ENCODE measurements around the gene WNK1.

Gene WNK1

GRCh38 chr12:865614-866013, 113.2 kb downstream of the WNK1 start:
- H3K36me3 Mint-ChIP-seq, result peaks cover 21 to 36% of the 10 kb centered on the region in 2 donors
- DNase-seq, result no peak
- no peaks in the 10 kb centered on the region for H3K9me3 Mint-ChIP-seq
- no peak overlapping the region for H3K4me3 Mint-ChIP-seq
- no peaks in the 10 kb centered on the region for H3K27me3 Mint-ChIP-seq
- ATAC-seq (replicated peaks), result no peak
- peaks cover 0 to 2% of the 10 kb centered on the region in 2 donors for H3K4me1 Mint-ChIP-seq
- H3K27ac Mint-ChIP-seq, result no peak overlapping the region

- Mint-ChIP-seq H3K4me1 (peaks cover 0 to 2% of the 10 kb centered on the region in 2 donors), H3K36me3 (peaks cover 13 to 26% of the 10 kb centered on the region in 2 donors), H3K27ac (peak overlapping the region; percentile 75), H3K4me3 (no peak overlapping the region), H3K27me3 (no peaks in the 10 kb centered on the region), H3K9me3 (no peaks in the 10 kb centered on the region)
- ATAC-seq (replicated peaks) (no peak), DNase-seq (no peak)
Measured at GRCh38 chr12:867905-868304, 115.5 kb downstream of the WNK1 start.

- no peak overlapping the region for H3K27ac Mint-ChIP-seq
- peaks cover 0 to 2% of the 10 kb centered on the region in 2 donors for H3K4me1 Mint-ChIP-seq
- H3K36me3 Mint-ChIP-seq, result peaks cover 15 to 26% of the 10 kb centered on the region in 2 donors
- H3K4me3 Mint-ChIP-seq, result no peak overlapping the region
- ATAC-seq (replicated peaks) (no peak), DNase-seq (no peak)
- no peaks in the 10 kb centered on the region for H3K27me3 Mint-ChIP-seq
- H3K9me3 Mint-ChIP-seq, result no peaks in the 10 kb centered on the region
Measured at GRCh38 chr12:868722-869121, 116.3 kb downstream of the WNK1 start.

GRCh38 chr12:870378-870777, 118.0 kb downstream of the WNK1 start:
- DNase-seq, result no peak
- H3K36me3 Mint-ChIP-seq, result peaks cover 14 to 25% of the 10 kb centered on the region in 2 donors
- no peaks in the 10 kb centered on the region for H3K27me3 Mint-ChIP-seq
- no peaks in the 10 kb centered on the region for H3K4me1 Mint-ChIP-seq
- no peak overlapping the region for H3K27ac Mint-ChIP-seq
- no peak for ATAC-seq (replicated peaks)
- H3K4me3 Mint-ChIP-seq, result no peak overlapping the region
- no peaks in the 10 kb centered on the region for H3K9me3 Mint-ChIP-seq

GRCh38 chr12:873954-874353, 121.6 kb downstream of the WNK1 start:
- Mint-ChIP-seq H3K27ac (no peak overlapping the region), H3K9me3 (no peaks in the 10 kb centered on the region), H3K36me3 (peaks cover 11 to 18% of the 10 kb centered on the region in 2 donors), H3K4me1 (no peaks in the 10 kb centered on the region), H3K27me3 (no peaks in the 10 kb centered on the region), H3K4me3 (no peak overlapping the region)
- DNase-seq (no peak), ATAC-seq (replicated peaks) (no peak)

- peak overlapping the region; percentile 33 for H3K27ac Mint-ChIP-seq
Measured at GRCh38 chr12:879641-880040, 127.3 kb downstream of the WNK1 start.

GRCh38 chr12:880656-881055, 128.3 kb downstream of the WNK1 start:
- Mint-ChIP-seq H3K9me3 (no peaks in the 10 kb centered on the region), H3K4me3 (no peak overlapping the region), H3K36me3 (peaks cover 30 to 45% of the 10 kb centered on the region in 2 donors), H3K27ac (no peak overlapping the region), H3K4me1 (no peaks in the 10 kb centered on the region), H3K27me3 (no peaks in the 10 kb centered on the region)
- DNase-seq (no peak), ATAC-seq (replicated peaks) (no peak)

More at GRCh38 chr12:879641-880040, 127.3 kb downstream of the WNK1 start:
- DNase-seq, result no peak
- Mint-ChIP-seq H3K4me3 (no peak overlapping the region), H3K27me3 (no peaks in the 10 kb centered on the region), H3K36me3 (peaks cover 24 to 42% of the 10 kb centered on the region in 2 donors), H3K9me3 (no peaks in the 10 kb centered on the region), H3K4me1 (no peaks in the 10 kb centered on the region)
- ATAC-seq (replicated peaks), result no peak

- DNase-seq, result no peak
- Mint-ChIP-seq H3K9me3 (no peaks in the 10 kb centered on the region), H3K4me3 (no peak overlapping the region), H3K36me3 (peaks cover 35 to 48% of the 10 kb centered on the region in 2 donors), H3K27me3 (no peaks in the 10 kb centered on the region), H3K4me1 (no peaks in the 10 kb centered on the region), H3K27ac (no peak overlapping the region)
- no peak for ATAC-seq (replicated peaks)
Measured at GRCh38 chr12:884746-885414, 132.5 kb downstream of the WNK1 start.

GRCh38 chr12:885701-886100, 133.3 kb downstream of the WNK1 start:
- DNase-seq (no peak), ATAC-seq (replicated peaks) (no peak)
- no peaks in the 10 kb centered on the region for H3K4me1 Mint-ChIP-seq
- no peaks in the 10 kb centered on the region for H3K27me3 Mint-ChIP-seq
- H3K4me3 Mint-ChIP-seq, result no peak overlapping the region
- peaks cover 30 to 47% of the 10 kb centered on the region in 2 donors for H3K36me3 Mint-ChIP-seq
- H3K9me3 Mint-ChIP-seq, result no peaks in the 10 kb centered on the region
- no peak overlapping the region for H3K27ac Mint-ChIP-seq

- no peak overlapping the region for H3K4me3 Mint-ChIP-seq
- H3K27ac Mint-ChIP-seq, result no peak overlapping the region
- peaks cover 28 to 47% of the 10 kb centered on the region in 2 donors for H3K36me3 Mint-ChIP-seq
- ATAC-seq (replicated peaks), result no peak
- DNase-seq, result no peak
- H3K9me3 Mint-ChIP-seq, result no peaks in the 10 kb centered on the region
- H3K4me1 Mint-ChIP-seq, result no peaks in the 10 kb centered on the region
- H3K27me3 Mint-ChIP-seq, result no peaks in the 10 kb centered on the region
Measured at GRCh38 chr12:886206-886605, 133.8 kb downstream of the WNK1 start.

GRCh38 chr12:894226-894625, 141.8 kb downstream of the WNK1 start:
- peaks cover 15 to 28% of the 10 kb centered on the region in 2 donors for H3K36me3 Mint-ChIP-seq

GRCh38 chr12:896031-896430, 143.7 kb downstream of the WNK1 start:
- no peaks in the 10 kb centered on the region for H3K9me3 Mint-ChIP-seq
- H3K4me1 Mint-ChIP-seq, result no peaks in the 10 kb centered on the region
- H3K36me3 Mint-ChIP-seq, result peaks cover 21 to 34% of the 10 kb centered on the region in 2 donors
- DNase-seq, result no peak
- no peak overlapping the region for H3K4me3 Mint-ChIP-seq
- H3K27ac Mint-ChIP-seq, result no peak overlapping the region
- ATAC-seq (replicated peaks), result no peak
- no peaks in the 10 kb centered on the region for H3K27me3 Mint-ChIP-seq

More at GRCh38 chr12:894226-894625, 141.8 kb downstream of the WNK1 start:
- no peak for ATAC-seq (replicated peaks)
- no peak overlapping the region for H3K4me3 Mint-ChIP-seq
- no peak for DNase-seq
- no peaks in the 10 kb centered on the region for H3K27me3 Mint-ChIP-seq
- no peaks in the 10 kb centered on the region for H3K9me3 Mint-ChIP-seq
- no peaks in the 10 kb centered on the region for H3K4me1 Mint-ChIP-seq
- no peak overlapping the region for H3K27ac Mint-ChIP-seq

- Mint-ChIP-seq H3K36me3 (peaks cover 28 to 45% of the 10 kb centered on the region in 2 donors), H3K27me3 (no peaks in the 10 kb centered on the region), H3K4me1 (no peaks in the 10 kb centered on the region), H3K27ac (no peak overlapping the region), H3K9me3 (no peaks in the 10 kb centered on the region), H3K4me3 (no peak overlapping the region)
- ATAC-seq (replicated peaks), result no peak
- DNase-seq, result no peak
Measured at GRCh38 chr12:897386-897785, 145.0 kb downstream of the WNK1 start.

- peaks cover 47 to 76% of the 10 kb centered on the region in 2 donors for H3K36me3 Mint-ChIP-seq
- H3K4me3 Mint-ChIP-seq, result no peak overlapping the region
- H3K27me3 Mint-ChIP-seq, result no peaks in the 10 kb centered on the region
Measured at GRCh38 chr12:902581-902980, 150.2 kb downstream of the WNK1 start.

GRCh38 chr12:903055-903454, 150.7 kb downstream of the WNK1 start:
- H3K9me3 Mint-ChIP-seq, result no peaks in the 10 kb centered on the region
- no peaks in the 10 kb centered on the region for H3K27me3 Mint-ChIP-seq
- DNase-seq (no peak), ATAC-seq (replicated peaks) (no peak)
- peaks cover 11 to 12% of the 10 kb centered on the region in 2 donors for H3K4me1 Mint-ChIP-seq
- no peak overlapping the region for H3K4me3 Mint-ChIP-seq
- H3K36me3 Mint-ChIP-seq, result peaks cover 47 to 76% of the 10 kb centered on the region in 2 donors
- H3K27ac Mint-ChIP-seq, result no peak overlapping the region

More at GRCh38 chr12:902581-902980, 150.2 kb downstream of the WNK1 start:
- Mint-ChIP-seq H3K27ac (no peak overlapping the region), H3K9me3 (no peaks in the 10 kb centered on the region), H3K4me1 (peaks cover 11 to 12% of the 10 kb centered on the region in 2 donors)
- ATAC-seq (replicated peaks), result no peak
- no peak for DNase-seq

All from stimulated activated naive B cell treated with anti-CD40 and anti-IgM and Interleukin-4, amounts not matched to agents 10 μg/mL and 1 μg/mL and 100 μg/mL, for 72 hours (primary cell).